ENCODE results near the gene DHX16. TPM values are rescaled to one million over a fixed set of nuclear protein-coding genes. Genes with fewer than 3 reads are reported as not detected.

The DHX16 gene
- total and polyA plus RNA-seq, 2 experiments from 2014 or later: 16.0 to 31.3 TPM

DNA sequence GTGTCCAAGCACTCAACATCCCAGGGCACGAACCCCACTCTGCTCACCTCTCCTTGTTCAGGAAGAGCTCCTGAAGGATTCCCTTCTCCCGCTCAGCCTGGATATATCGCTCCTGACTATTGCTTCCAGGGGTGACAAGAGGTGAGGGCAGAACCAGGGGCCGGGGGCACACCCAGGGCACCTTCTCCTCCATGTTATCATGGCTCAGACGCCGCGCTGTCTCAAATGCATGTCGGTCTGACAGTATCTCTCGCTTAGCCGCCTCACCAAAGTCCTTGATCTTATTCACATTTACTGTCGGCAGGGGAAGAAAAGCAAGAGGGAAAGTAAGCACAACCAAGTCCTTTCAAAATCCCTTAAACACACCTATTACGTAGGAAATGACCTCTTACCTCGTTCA is 68.8 kb downstream of the DHX16 start:
- Histone ChIP-seq H3K9me2 (ENCODE audit: insufficient read depth) (no peaks in the 10 kb centered on the region), H3K27me3 (ENCODE audit: insufficient read depth) (no peaks in the 10 kb centered on the region), H3K4me1 (ENCODE audit: insufficient read depth) (no peaks in the 10 kb centered on the region), H4K20me1 (replicated peaks; ENCODE audit: insufficient read depth) (peaks cover 35% of the 10 kb centered on the region), H3K36me3 (ENCODE audit: insufficient read depth) (peaks cover 71% of the 10 kb centered on the region), H3K79me2 (replicated peaks; ENCODE audit: insufficient read depth) (peaks cover 6% of the 10 kb centered on the region; the same call in 1 of the 2 replicates), H3K4me3 (no peak overlapping the region), H3K27ac (ENCODE audit: low read depth) (no peak overlapping the region), H3K4me2 (no peak overlapping the region), H3F3A (replicated peaks; ENCODE audit: low read depth) (peaks cover 55% of the 10 kb centered on the region), H2AFZ (no peak overlapping the region)
- ATAC-seq (no peak), DNase-seq (ENCODE audit: low spot score) (no peak)
- H3K4me3 Mint-ChIP-seq: no peak overlapping the region; the same call in 2 of the 3 replicates
- no peaks in the 10 kb centered on the region; the same call in 2 of the 3 replicates for H3K4me1 Mint-ChIP-seq
- no peak overlapping the region for H3K27ac Mint-ChIP-seq
- H3K27me3 Mint-ChIP-seq (ENCODE audit: insufficient read depth, low read depth, poor library complexity): peaks cover 14% of the 10 kb centered on the region
- H3K9me3 Mint-ChIP-seq: no peaks in the 10 kb centered on the region
- H3K36me3 Mint-ChIP-seq (ENCODE audit: low read depth): peaks cover 97% of the 10 kb centered on the region
- TF ChIP-seq, protein P1, sequence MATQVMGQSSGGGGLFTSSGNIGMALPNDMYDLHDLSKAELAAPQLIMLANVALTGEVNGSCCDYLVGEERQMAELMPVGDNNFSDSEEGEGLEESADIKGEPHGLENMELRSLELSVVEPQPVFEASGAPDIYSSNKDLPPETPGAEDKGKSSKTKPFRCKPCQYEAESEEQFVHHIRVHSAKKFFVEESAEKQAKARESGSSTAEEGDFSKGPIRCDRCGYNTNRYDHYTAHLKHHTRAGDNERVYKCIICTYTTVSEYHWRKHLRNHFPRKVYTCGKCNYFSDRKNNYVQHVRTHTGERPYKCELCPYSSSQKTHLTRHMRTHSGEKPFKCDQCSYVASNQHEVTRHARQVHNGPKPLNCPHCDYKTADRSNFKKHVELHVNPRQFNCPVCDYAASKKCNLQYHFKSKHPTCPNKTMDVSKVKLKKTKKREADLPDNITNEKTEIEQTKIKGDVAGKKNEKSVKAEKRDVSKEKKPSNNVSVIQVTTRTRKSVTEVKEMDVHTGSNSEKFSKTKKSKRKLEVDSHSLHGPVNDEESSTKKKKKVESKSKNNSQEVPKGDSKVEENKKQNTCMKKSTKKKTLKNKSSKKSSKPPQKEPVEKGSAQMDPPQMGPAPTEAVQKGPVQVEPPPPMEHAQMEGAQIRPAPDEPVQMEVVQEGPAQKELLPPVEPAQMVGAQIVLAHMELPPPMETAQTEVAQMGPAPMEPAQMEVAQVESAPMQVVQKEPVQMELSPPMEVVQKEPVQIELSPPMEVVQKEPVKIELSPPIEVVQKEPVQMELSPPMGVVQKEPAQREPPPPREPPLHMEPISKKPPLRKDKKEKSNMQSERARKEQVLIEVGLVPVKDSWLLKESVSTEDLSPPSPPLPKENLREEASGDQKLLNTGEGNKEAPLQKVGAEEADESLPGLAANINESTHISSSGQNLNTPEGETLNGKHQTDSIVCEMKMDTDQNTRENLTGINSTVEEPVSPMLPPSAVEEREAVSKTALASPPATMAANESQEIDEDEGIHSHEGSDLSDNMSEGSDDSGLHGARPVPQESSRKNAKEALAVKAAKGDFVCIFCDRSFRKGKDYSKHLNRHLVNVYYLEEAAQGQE (IDR thresholded peaks at IDR 0.05; ENCODE audit: unreplicated experiment): no peak
- TF ChIP-seq ZNF114 (CRISPR knock-in tag; IDR thresholded peaks at IDR 0.05) (no peak), EZH2 (IDR thresholded peaks at IDR 0.05; ENCODE audit: low read depth, unreplicated experiment) (no peak), STAT1 (IDR thresholded peaks at IDR 0.05; ENCODE audit: unreplicated experiment) (no peak), POLR2AphosphoS5 (IDR thresholded peaks at IDR 0.05; ENCODE audit: low read depth) (no peak), NANOG (IDR thresholded peaks at IDR 0.05; ENCODE audit: borderline replicate concordance) (no peak)
- TF ChIP-seq, protein P2, sequence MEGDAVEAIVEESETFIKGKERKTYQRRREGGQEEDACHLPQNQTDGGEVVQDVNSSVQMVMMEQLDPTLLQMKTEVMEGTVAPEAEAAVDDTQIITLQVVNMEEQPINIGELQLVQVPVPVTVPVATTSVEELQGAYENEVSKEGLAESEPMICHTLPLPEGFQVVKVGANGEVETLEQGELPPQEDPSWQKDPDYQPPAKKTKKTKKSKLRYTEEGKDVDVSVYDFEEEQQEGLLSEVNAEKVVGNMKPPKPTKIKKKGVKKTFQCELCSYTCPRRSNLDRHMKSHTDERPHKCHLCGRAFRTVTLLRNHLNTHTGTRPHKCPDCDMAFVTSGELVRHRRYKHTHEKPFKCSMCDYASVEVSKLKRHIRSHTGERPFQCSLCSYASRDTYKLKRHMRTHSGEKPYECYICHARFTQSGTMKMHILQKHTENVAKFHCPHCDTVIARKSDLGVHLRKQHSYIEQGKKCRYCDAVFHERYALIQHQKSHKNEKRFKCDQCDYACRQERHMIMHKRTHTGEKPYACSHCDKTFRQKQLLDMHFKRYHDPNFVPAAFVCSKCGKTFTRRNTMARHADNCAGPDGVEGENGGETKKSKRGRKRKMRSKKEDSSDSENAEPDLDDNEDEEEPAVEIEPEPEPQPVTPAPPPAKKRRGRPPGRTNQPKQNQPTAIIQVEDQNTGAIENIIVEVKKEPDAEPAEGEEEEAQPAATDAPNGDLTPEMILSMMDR (conservative IDR thresholded peaks at IDR 0.05; ENCODE audit: low read depth in 2 of 2): no peak

Other genes starting within 250 kb of the DHX16 start
- 36.0 and 44.2 TPM in 2 replicates for gene HLA-E, start 183.5 kb downstream of the DHX16 start, total RNA-seq (2014; rRNA removed; shearing (Covaris generic))
- gene HLA-E, start 183.5 kb downstream of the DHX16 start, polyA plus RNA-seq (2016; fragmentation: Nextera tagmentation; extraction: Ambion mirVana): 15.6 and 15.9 TPM in 2 replicates
- gene GNL1, start 116.5 kb downstream of the DHX16 start, total RNA-seq (2014; rRNA removed; shearing (Covaris generic)): 29.6 and 42.5 TPM in 2 replicates
- 30.8 and 31.4 TPM in 2 replicates for gene GNL1, start 116.5 kb downstream of the DHX16 start, polyA plus RNA-seq (2016; fragmentation: Nextera tagmentation; extraction: Ambion mirVana)
- gene PRR3, start 115.7 kb downstream of the DHX16 start, total RNA-seq (2014; rRNA removed; shearing (Covaris generic)): 7.5 and 15.2 TPM in 2 replicates
- 8.2 and 10.9 TPM in 2 replicates for gene PRR3, start 115.7 kb downstream of the DHX16 start, polyA plus RNA-seq (2016; fragmentation: Nextera tagmentation; extraction: Ambion mirVana)
- 85.8 and 92.6 TPM in 2 replicates for gene ABCF1, start 101.6 kb downstream of the DHX16 start, total RNA-seq (2014; rRNA removed; shearing (Covaris generic))
- 244 and 279 TPM in 2 replicates for gene ABCF1, start 101.6 kb downstream of the DHX16 start, polyA plus RNA-seq (2016; fragmentation: Nextera tagmentation; extraction: Ambion mirVana)
- 41.0 and 41.3 TPM in 2 replicates for gene PPP1R10, start 55.8 kb downstream of the DHX16 start, total RNA-seq (2014; rRNA removed; shearing (Covaris generic))
- gene PPP1R10, start 55.8 kb downstream of the DHX16 start, polyA plus RNA-seq (2016; fragmentation: Nextera tagmentation; extraction: Ambion mirVana): 41.9 and 42.9 TPM in 2 replicates
- gene MRPS18B, start 55.2 kb downstream of the DHX16 start, total RNA-seq (2014; rRNA removed; shearing (Covaris generic)): 49.1 and 49.2 TPM in 2 replicates
- gene MRPS18B, start 55.2 kb downstream of the DHX16 start, polyA plus RNA-seq (2016; fragmentation: Nextera tagmentation; extraction: Ambion mirVana): 73.6 and 78.8 TPM in 2 replicates
- 8.9 and 12.8 TPM in 2 replicates for gene ATAT1, start 46.1 kb downstream of the DHX16 start, total RNA-seq (2014; rRNA removed; shearing (Covaris generic))
- 20.6 and 23.0 TPM in 2 replicates for gene ATAT1, start 46.1 kb downstream of the DHX16 start, polyA plus RNA-seq (2016; fragmentation: Nextera tagmentation; extraction: Ambion mirVana)
- 4.7 and 12.5 TPM in 2 replicates for gene C6orf136, start 25.9 kb downstream of the DHX16 start, total RNA-seq (2014; rRNA removed; shearing (Covaris generic))
- 24.5 and 27.5 TPM in 2 replicates for gene C6orf136, start 25.9 kb downstream of the DHX16 start, polyA plus RNA-seq (2016; fragmentation: Nextera tagmentation; extraction: Ambion mirVana)
- gene PPP1R18, start 13.6 kb upstream of the DHX16 start, total RNA-seq (2014; rRNA removed; shearing (Covaris generic)): 18.2 and 19.2 TPM in 2 replicates
- 17.1 and 21.2 TPM in 2 replicates for gene PPP1R18, start 13.6 kb upstream of the DHX16 start, polyA plus RNA-seq (2016; fragmentation: Nextera tagmentation; extraction: Ambion mirVana)
- gene NRM, start 18.0 kb upstream of the DHX16 start, total RNA-seq (2014; rRNA removed; shearing (Covaris generic)): 11.3 and 13.8 TPM in 2 replicates
- gene NRM, start 18.0 kb upstream of the DHX16 start, polyA plus RNA-seq (2016; fragmentation: Nextera tagmentation; extraction: Ambion mirVana): 29.7 and 33.8 TPM in 2 replicates
- 28.9 and 32.7 TPM in 2 replicates for gene MDC1, start 44.3 kb upstream of the DHX16 start, total RNA-seq (2014; rRNA removed; shearing (Covaris generic))
- 17.2 and 19.7 TPM in 2 replicates for gene MDC1, start 44.3 kb upstream of the DHX16 start, polyA plus RNA-seq (2016; fragmentation: Nextera tagmentation; extraction: Ambion mirVana)
- 1,591 and 1,704 TPM in 2 replicates for gene TUBB, start 47.3 kb upstream of the DHX16 start, total RNA-seq (2014; rRNA removed; shearing (Covaris generic))
- gene TUBB, start 47.3 kb upstream of the DHX16 start, polyA plus RNA-seq (2016; fragmentation: Nextera tagmentation; extraction: Ambion mirVana): 1,041 and 1,059 TPM in 2 replicates
- gene FLOT1, start 69.7 kb upstream of the DHX16 start, total RNA-seq (2014; rRNA removed; shearing (Covaris generic)): 70.4 and 94.5 TPM in 2 replicates
- gene FLOT1, start 69.7 kb upstream of the DHX16 start, polyA plus RNA-seq (2016; fragmentation: Nextera tagmentation; extraction: Ambion mirVana): 72.2 and 75.1 TPM in 2 replicates
- 14.1 and 19.9 TPM in 2 replicates for gene IER3, start 71.5 kb upstream of the DHX16 start, total RNA-seq (2014; rRNA removed; shearing (Covaris generic))
- gene IER3, start 71.5 kb upstream of the DHX16 start, polyA plus RNA-seq (2016; fragmentation: Nextera tagmentation; extraction: Ambion mirVana): 21.2 and 23.3 TPM in 2 replicates
- 140 and 154 TPM in 2 replicates for gene DDR1, start 211.5 kb upstream of the DHX16 start, total RNA-seq (2014; rRNA removed; shearing (Covaris generic))
- gene DDR1, start 211.5 kb upstream of the DHX16 start, polyA plus RNA-seq (2016; fragmentation: Nextera tagmentation; extraction: Ambion mirVana): 58.3 and 71.6 TPM in 2 replicates
- gene GTF2H4, start 235.2 kb upstream of the DHX16 start, total RNA-seq (2014; rRNA removed; shearing (Covaris generic)): 32.6 and 46.5 TPM in 2 replicates
- gene GTF2H4, start 235.2 kb upstream of the DHX16 start, polyA plus RNA-seq (2016; fragmentation: Nextera tagmentation; extraction: Ambion mirVana): 14.1 and 14.8 TPM in 2 replicates
- 34.0 and 36.4 TPM in 2 replicates for gene VARS2, start 241.2 kb upstream of the DHX16 start, total RNA-seq (2014; rRNA removed; shearing (Covaris generic))
- 13.7 and 14.2 TPM in 2 replicates for gene VARS2, start 241.2 kb upstream of the DHX16 start, polyA plus RNA-seq (2016; fragmentation: Nextera tagmentation; extraction: Ambion mirVana)

Data from GM23338 (cell line).